HT1080 (cell line): Measurements from ENCODE around the gene MBD2. TPM values are rescaled to one million over a fixed set of nuclear protein-coding genes. Genes with fewer than 3 reads are reported as not detected.
"Not testable (repeated sequence)": the region's sequence is repeated elsewhere in the genome, so short reads cannot be mapped to it uniquely, and the experiment has no call there.

Experiments used
- DNase-seq: peaks from one replicate; pipeline ENCODE4 v3.0.0-alpha.2; 2015; ENCODE audit warnings: low read depth
- total RNA-seq: library from RNA; depleted of rRNA; stranded (reverse); fragments of >200 nt; shearing (Covaris generic); gene quantifications from 2 replicates; pipeline ENCODE4 v1.2.3, GENCODE V29; 2014

The MBD2 gene
- total RNA-seq, 1 experiment from 2014 or later = 45.9 TPM

GRCh38 chr18:54151376-54151775 lies 73.1 kb downstream of the MBD2 start:
- DNase-seq = no peak

GRCh38 chr18:54150226-54150625 lies 74.2 kb downstream of the MBD2 start:
- DNase-seq = no peak

- DNase-seq = peak; percentile 93
Observed at GRCh38 chr18:54149078-54149697, 75.3 kb downstream of the MBD2 start.

- no peak for DNase-seq
Observed at GRCh38 chr18:54148678-54149077, 75.8 kb downstream of the MBD2 start.

GRCh38 chr18:54148151-54148550 lies 76.3 kb downstream of the MBD2 start:
- no peak for DNase-seq

GRCh38 chr18:54147439-54147838 lies 77.0 kb downstream of the MBD2 start:
- DNase-seq = no peak

GRCh38 chr18:54141041-54141608 lies 83.3 kb downstream of the MBD2 start:
- no peak for DNase-seq

GRCh38 chr18:54140641-54141040 lies 83.8 kb downstream of the MBD2 start:
- peak; percentile 39 for DNase-seq

- DNase-seq = no peak
Observed at GRCh38 chr18:54135216-54135615, 89.3 kb downstream of the MBD2 start.

GRCh38 chr18:54134053-54134452 lies 90.4 kb downstream of the MBD2 start:
- no peak for DNase-seq

- DNase-seq = no peak
Observed at GRCh38 chr18:54130631-54131030, 93.8 kb downstream of the MBD2 start.

- no peak for DNase-seq
Observed at GRCh38 chr18:54130177-54130576, 94.3 kb downstream of the MBD2 start.

GRCh38 chr18:54129448-54130067 lies 94.9 kb downstream of the MBD2 start:
- DNase-seq = no peak

- peak; percentile 49 for DNase-seq
Observed at GRCh38 chr18:54127759-54128378, 96.6 kb downstream of the MBD2 start.

GRCh38 chr18:54125429-54125828 lies 99.0 kb downstream of the MBD2 start:
- DNase-seq = no peak

- not testable (repeated sequence) for DNase-seq
Observed at GRCh38 chr18:54123720-54124440, 100.6 kb downstream of the MBD2 start.

GRCh38 chr18:54119524-54120019 lies 104.9 kb downstream of the MBD2 start:
- DNase-seq = peak; percentile 56

- no peak for DNase-seq
Observed at GRCh38 chr18:54117853-54118773, 106.4 kb downstream of the MBD2 start.

GRCh38 chr18:54116541-54117257 lies 107.8 kb downstream of the MBD2 start:
- no peak for DNase-seq

GRCh38 chr18:54112356-54112755 lies 112.1 kb downstream of the MBD2 start:
- no peak for DNase-seq
